ENCODE data around the gene CACNA1B. TPM values are rescaled to one million over a fixed set of nuclear protein-coding genes. Genes with fewer than 3 reads are reported as not detected.

CACNA1B gene
- total RNA-seq, 3 donors from 2014 or later = 0.12 to 1.7 (median 0.22) TPM

DNA sequence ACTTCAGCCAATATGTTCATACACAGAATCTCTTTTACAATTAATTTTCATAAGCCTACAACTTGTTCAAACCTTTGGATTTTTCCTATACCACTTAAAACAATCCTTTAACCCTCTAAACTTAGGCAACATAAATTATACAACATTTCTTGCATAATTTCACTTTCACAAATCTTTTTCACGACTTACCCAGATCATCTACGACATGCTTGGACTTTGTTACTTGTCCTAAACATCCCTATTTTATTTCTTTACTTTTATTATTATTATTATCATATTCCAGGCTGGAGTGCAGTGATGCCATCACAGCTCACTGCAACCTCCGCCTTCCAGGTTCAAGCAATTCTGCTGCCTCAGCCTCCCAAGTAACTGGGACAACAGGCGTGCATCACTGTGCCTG is 68.0 kb downstream of the CACNA1B start:
- intact Hi-C loops (cut with DNase I, micrococcal nuclease) = no loop called here

DNA sequence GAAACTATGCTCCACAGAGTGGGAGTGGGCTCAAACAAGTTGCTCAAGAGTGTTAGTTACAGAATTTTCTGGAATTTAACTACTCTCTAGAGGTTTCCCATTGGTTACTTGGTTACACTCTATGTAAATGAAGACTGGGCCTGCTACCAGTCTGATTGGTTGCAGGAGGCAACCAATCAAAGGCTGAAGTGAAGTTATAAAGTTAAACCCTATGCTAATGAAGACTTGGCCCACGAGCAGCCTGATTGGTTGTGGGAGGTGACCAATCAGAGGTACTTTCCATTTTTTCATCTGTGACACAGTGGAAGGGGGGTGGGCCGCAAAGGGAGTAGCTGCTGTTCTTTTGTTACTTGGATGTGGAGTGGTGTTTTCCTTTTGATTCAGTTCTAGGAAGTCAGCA is 69.4 kb downstream of the CACNA1B start:
- DNase-seq (no peak), ATAC-seq (no peak)
- Histone ChIP-seq H3K36me3 (ENCODE audit: low read depth) (no peaks in the 10 kb centered on the region), H3K4me1 (ENCODE audit: low read depth) (no peaks in the 10 kb centered on the region), H3K9me3 (peaks cover 35% of the 10 kb centered on the region), H3K4me3 (no peak overlapping the region)
- TF ChIP-seq, protein P1, sequence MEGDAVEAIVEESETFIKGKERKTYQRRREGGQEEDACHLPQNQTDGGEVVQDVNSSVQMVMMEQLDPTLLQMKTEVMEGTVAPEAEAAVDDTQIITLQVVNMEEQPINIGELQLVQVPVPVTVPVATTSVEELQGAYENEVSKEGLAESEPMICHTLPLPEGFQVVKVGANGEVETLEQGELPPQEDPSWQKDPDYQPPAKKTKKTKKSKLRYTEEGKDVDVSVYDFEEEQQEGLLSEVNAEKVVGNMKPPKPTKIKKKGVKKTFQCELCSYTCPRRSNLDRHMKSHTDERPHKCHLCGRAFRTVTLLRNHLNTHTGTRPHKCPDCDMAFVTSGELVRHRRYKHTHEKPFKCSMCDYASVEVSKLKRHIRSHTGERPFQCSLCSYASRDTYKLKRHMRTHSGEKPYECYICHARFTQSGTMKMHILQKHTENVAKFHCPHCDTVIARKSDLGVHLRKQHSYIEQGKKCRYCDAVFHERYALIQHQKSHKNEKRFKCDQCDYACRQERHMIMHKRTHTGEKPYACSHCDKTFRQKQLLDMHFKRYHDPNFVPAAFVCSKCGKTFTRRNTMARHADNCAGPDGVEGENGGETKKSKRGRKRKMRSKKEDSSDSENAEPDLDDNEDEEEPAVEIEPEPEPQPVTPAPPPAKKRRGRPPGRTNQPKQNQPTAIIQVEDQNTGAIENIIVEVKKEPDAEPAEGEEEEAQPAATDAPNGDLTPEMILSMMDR (IDR thresholded peaks at IDR 0.05) = no peak
- intact Hi-C loops (cut with DNase I, micrococcal nuclease) = no loop called here

More for the DNA sequence above, 68.0 kb downstream of the CACNA1B start:
- ATAC-seq = no peak
- H3K4me1 ChIP-seq (ENCODE audit: low read depth) = no peaks in the 10 kb centered on the region
- DNase-seq = no peak
- H3K4me3 ChIP-seq = no peak overlapping the region
- H3K36me3 ChIP-seq (ENCODE audit: low read depth) = no peaks in the 10 kb centered on the region
- H3K9me3 ChIP-seq = peaks cover 35% of the 10 kb centered on the region
- TF ChIP-seq, protein P1 (IDR thresholded peaks at IDR 0.05) = no peak

DNA sequence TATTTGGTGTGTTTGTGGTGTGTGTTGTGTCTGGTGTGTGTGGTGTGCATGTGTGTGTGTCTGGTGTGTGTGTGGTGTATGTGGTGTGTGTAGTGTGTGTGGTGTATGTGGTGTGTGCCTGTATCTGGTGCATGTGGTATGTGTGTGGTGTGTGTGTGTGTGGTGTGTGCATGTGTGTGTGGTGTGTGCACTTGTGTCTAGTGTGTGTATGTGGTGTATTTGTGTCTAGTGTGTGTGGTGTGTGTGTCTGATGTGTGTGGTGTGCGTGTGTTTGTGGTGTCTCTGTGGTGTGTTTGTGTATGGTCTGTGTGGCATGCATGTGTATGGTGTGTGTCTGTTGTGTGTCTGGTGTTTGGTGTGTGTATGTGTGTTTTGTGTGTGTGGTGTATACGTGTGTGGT is 71.1 kb downstream of the CACNA1B start:
- DNase-seq (no peak), ATAC-seq (no peak)
- TF ChIP-seq, protein P1 (IDR thresholded peaks at IDR 0.05) = no peak
- intact Hi-C loops (cut with DNase I, micrococcal nuclease) = no loop called here
- H3K4me1 ChIP-seq (ENCODE audit: low read depth) = no peaks in the 10 kb centered on the region
- H3K36me3 ChIP-seq (ENCODE audit: low read depth) = no peaks in the 10 kb centered on the region
- H3K9me3 ChIP-seq = peaks cover 34% of the 10 kb centered on the region
- H3K4me3 ChIP-seq = no peak overlapping the region

DNA sequence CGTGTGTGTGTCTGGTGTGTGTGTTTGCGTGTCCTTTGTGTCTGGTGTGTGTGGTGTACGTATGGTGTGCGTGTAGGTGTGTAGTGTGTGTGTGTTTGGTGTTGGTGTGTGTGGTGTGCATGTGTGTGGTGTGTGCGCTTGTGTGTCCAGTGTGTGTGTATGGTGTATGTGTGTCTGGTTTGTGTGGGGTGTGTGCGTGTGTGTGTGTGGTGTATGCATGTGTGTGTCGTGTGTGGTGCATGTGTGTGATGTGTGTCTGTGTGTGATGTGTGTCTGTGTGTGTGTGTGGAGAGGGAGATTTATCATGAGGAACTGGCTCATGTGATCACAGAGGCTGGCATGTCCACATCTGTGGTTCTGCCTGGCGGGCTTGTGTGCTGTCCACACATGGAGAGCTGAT is 71.7 kb downstream of the CACNA1B start:
- intact Hi-C loops (cut with DNase I, micrococcal nuclease) = no loop called here

DNA sequence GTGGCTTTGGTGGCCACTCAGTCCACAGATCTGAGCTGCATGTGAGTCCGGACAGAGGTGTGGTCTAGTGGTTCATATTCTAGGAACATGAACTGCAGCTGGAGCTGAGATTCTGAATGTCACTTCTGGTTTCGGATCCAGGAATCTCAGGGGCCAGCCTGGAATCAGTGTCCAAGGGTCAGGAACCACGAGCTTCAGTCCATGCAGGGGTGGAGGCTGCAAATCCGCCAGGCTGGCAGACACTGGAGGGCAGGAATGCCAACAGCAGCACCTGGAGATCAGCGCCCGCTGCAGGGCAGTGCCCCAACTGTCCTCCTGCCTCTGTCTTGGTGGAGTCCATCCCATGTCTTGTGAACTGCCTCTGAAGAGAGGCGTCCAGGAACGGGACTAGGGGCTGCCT is 73.5 kb downstream of the CACNA1B start:
- Histone ChIP-seq H3K4me3 (no peak overlapping the region), H3K36me3 (ENCODE audit: low read depth) (no peaks in the 10 kb centered on the region), H3K9me3 (peaks cover 10% of the 10 kb centered on the region), H3K4me1 (ENCODE audit: low read depth) (no peaks in the 10 kb centered on the region)
- TF ChIP-seq, protein P1 (IDR thresholded peaks at IDR 0.05) = no peak
- no peak for DNase-seq
- no peak for ATAC-seq
- intact Hi-C loops (cut with DNase I, micrococcal nuclease) = no loop called here

More for the DNA sequence above, 71.7 kb downstream of the CACNA1B start:
- no peak overlapping the region for H3K4me3 ChIP-seq
- TF ChIP-seq, protein P1 (IDR thresholded peaks at IDR 0.05) = no peak
- no peak for ATAC-seq
- no peaks in the 10 kb centered on the region for H3K36me3 ChIP-seq (ENCODE audit: low read depth)
- no peak for DNase-seq
- H3K4me1 ChIP-seq (ENCODE audit: low read depth) = no peaks in the 10 kb centered on the region
- H3K9me3 ChIP-seq = peaks cover 28% of the 10 kb centered on the region

All from mucosa of descending colon (tissue), 3 donors.